Activated T-helper 1 cell treated with Interleukin-2 at 50 U/mL for 16 hours (primary cell): Measurements from ENCODE around the gene WNT8A.
"Not testable (repeated sequence)": the region's sequence is repeated elsewhere in the genome, so short reads cannot be mapped to it uniquely, and the experiment has no call there.

Experiments
- DNase-seq: peaks from one replicate; pipeline ENCODE4 v3.0.0-alpha.2; 2020; ENCODE audit warnings: low read depth

The WNT8A gene

GRCh38 chr5:138083702-138084101 lies at the start of gene WNT8A:
Gene WNT8A, plus strand, starts transcription at chr5:138084033. Its CDS starts 95 bp downstream, at chr5:138084128.
- DNase-seq, result no peak

GRCh38 chr5:138035605-138036537 lies 48.0 kb upstream of the WNT8A start:
- DNase-seq, result peak; percentile 25

- no peak for DNase-seq
Observed at GRCh38 chr5:138037271-138037670, 46.6 kb upstream of the WNT8A start.

- DNase-seq, result no peak
Observed at GRCh38 chr5:138037907-138038633, 45.8 kb upstream of the WNT8A start.

- no peak for DNase-seq
Observed at GRCh38 chr5:138038826-138039225, 45.0 kb upstream of the WNT8A start.

GRCh38 chr5:138045283-138045682 lies 38.5 kb upstream of the WNT8A start:
- DNase-seq, result not testable (repeated sequence)

- DNase-seq, result no peak
Observed at GRCh38 chr5:138051441-138052296, 32.2 kb upstream of the WNT8A start.

- DNase-seq, result not testable (repeated sequence)
Observed at GRCh38 chr5:138052718-138053117, 31.1 kb upstream of the WNT8A start.

- DNase-seq, result no peak
Observed at GRCh38 chr5:138053554-138053953, 30.3 kb upstream of the WNT8A start.

- DNase-seq, result no peak
Observed at GRCh38 chr5:138054206-138054605, 29.6 kb upstream of the WNT8A start.

GRCh38 chr5:138054847-138055558 lies 28.8 kb upstream of the WNT8A start:
- DNase-seq, result no peak

GRCh38 chr5:138064526-138064925 lies 19.3 kb upstream of the WNT8A start:
- no peak for DNase-seq

- DNase-seq, result no peak
Observed at GRCh38 chr5:138065102-138065501, 18.7 kb upstream of the WNT8A start.

- DNase-seq, result no peak
Observed at GRCh38 chr5:138067945-138068344, 15.9 kb upstream of the WNT8A start.

GRCh38 chr5:138068742-138069600 lies 14.9 kb upstream of the WNT8A start:
- DNase-seq, result peak; percentile 37

- DNase-seq, result not testable (repeated sequence)
Observed at GRCh38 chr5:138070026-138070425, 13.8 kb upstream of the WNT8A start.

GRCh38 chr5:138077064-138077696 lies 6.7 kb upstream of the WNT8A start:
- DNase-seq, result no peak

GRCh38 chr5:138078006-138078643 lies 5.7 kb upstream of the WNT8A start:
- no peak for DNase-seq

GRCh38 chr5:138082033-138082432 lies 1.8 kb upstream of the WNT8A start:
- DNase-seq, result no peak
